ENCODE measurements around the gene ALG12. TPM values are rescaled to one million over a fixed set of nuclear protein-coding genes. Genes with fewer than 3 reads are reported as not detected.

Gene ALG12
- total and polyA plus RNA-seq, 2 experiments from 2014 or later = 18.7 to 23.3 TPM

DNA sequence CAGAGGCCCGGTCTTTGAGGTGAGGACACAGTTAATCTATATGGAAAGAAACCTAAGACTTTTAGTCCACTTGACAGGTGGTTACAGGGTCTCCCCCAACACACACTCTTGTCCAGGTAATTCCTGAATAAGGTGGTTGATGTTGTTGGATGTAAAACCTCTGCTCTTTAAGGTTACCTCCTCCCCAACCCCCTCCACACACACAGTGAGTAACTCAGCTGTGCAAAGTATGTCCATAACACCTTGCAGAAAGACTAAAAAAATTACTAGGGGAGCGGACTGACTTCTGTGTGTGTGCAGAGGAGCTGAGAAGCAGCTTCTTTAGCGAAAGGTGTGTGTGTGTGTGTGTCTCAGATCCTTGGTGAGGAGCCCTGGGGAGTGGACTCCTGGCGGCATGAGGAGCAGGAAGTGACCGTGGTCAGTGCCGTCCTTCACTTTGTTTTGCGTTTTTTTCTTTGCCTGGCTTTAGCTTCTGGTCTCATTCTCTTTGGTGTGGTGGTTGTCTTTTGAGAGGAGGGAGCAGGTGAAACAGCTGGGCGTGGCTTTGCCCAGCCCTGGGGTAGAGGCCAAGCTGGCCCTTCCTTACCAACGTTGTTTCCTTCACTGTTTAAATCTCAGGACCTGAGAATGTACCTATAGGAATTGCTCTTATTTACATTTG is 62.9 kb downstream of the ALG12 start (continued):
- no peak for TF ChIP-seq EZH2phosphoT487 (IDR thresholded peaks at IDR 0.05; ENCODE audit: unreplicated experiment)
- TF ChIP-seq JUNB (IDR thresholded peaks at IDR 0.05; ENCODE audit: unreplicated experiment) = no peak

DNA sequence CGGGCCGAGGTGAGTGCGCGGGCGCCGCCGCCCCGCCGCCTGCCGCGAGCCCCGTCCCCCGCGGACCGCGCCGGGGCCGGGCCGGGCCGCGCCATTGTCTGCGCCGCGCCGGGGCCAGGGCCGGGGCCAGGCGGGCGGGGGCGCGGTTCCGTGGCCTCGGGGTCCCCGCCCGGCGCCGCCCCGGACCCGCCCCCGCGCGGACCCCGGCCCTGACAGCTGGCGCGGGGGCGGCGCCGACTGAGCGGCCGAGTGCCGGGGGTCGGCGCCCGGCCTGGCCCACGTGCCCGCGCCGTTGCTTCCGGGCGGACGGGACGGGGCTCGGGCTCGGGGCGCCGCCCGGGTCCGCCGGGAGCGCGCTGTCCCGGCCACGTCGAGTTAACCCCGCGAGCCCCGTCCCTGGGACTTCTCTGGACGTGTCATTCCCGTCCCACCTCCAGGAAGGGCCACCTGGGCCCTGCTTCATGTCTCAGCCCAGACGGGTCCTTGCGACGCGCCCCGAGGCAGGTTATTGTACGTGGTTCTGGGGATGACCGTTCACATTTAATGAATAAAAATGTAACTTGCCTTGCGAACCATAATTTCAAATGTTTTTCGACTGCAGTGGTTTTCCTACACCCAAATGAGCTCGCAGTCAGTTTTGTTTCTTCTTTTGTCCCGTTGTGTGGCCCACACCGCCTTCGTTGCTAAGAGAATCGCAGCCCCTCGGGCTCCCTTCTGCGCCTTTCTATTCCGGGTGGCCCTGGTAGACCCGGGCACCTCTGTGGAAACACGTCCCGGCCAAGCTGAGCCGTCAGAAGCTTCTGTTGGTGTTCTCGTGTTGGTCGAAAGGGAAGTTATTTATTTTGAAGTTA is 64.0 kb downstream of the ALG12 start:
- no peaks in the 10 kb centered on the region; the same call in 2 of the 3 replicates for H3K36me3 Mint-ChIP-seq (ENCODE audit: low read depth)
- Histone ChIP-seq H3K27me3 (ENCODE audit: insufficient read depth) (peaks cover 40% of the 10 kb centered on the region), H3K79me2 (replicated peaks; ENCODE audit: insufficient read depth) (peaks cover 48% of the 10 kb centered on the region), H2AFZ (no peak overlapping the region; the same call in 1 of the 2 replicates), H3K4me3 (peak overlapping the region; percentile 88), H3F3A (replicated peaks; ENCODE audit: low read depth) (peaks cover 5% of the 10 kb centered on the region; the same call in 1 of the 2 replicates), H3K36me3 (ENCODE audit: insufficient read depth) (no peaks in the 10 kb centered on the region), H4K20me1 (replicated peaks; ENCODE audit: insufficient read depth) (peaks cover 30% of the 10 kb centered on the region), H3K9me2 (ENCODE audit: insufficient read depth) (no peaks in the 10 kb centered on the region), H3K4me1 (ENCODE audit: insufficient read depth) (peaks cover 18% of the 10 kb centered on the region), H3K4me2 (peak overlapping the region; percentile 95), H3K27ac (ENCODE audit: low read depth) (no peak overlapping the region)
- peak overlapping the region; percentile 63 for H3K27ac Mint-ChIP-seq
- H3K27me3 Mint-ChIP-seq (ENCODE audit: insufficient read depth, low read depth, poor library complexity) = peaks cover 45% of the 10 kb centered on the region
- peaks cover 23% of the 10 kb centered on the region for H3K4me1 Mint-ChIP-seq
- H3K9me3 Mint-ChIP-seq = no peaks in the 10 kb centered on the region
- H3K4me3 Mint-ChIP-seq = peak overlapping the region; percentile 83
- peak; percentile 5; the same call in 1 of the 3 replicates for ATAC-seq
- DNase-seq (ENCODE audit: low spot score) = peak; percentile 57
- TF ChIP-seq ZNF331 (CRISPR knock-in tag; IDR thresholded peaks at IDR 0.05; ENCODE audit: low read depth) = no peak
- TF ChIP-seq EZH2phosphoT487 (IDR thresholded peaks at IDR 0.05; ENCODE audit: unreplicated experiment) = no peak
- TF ChIP-seq POLR2AphosphoS5 (IDR thresholded peaks at IDR 0.05; ENCODE audit: low read depth) = no peak
- no peak for TF ChIP-seq CREB1 (CRISPR knock-in tag; IDR thresholded peaks at IDR 0.05; ENCODE audit: low read depth)
- TF ChIP-seq STAT1 (IDR thresholded peaks at IDR 0.05; ENCODE audit: unreplicated experiment) = no peak
- TF ChIP-seq NANOG (IDR thresholded peaks at IDR 0.05; ENCODE audit: borderline replicate concordance) = no peak
- TF ChIP-seq, protein P1, sequence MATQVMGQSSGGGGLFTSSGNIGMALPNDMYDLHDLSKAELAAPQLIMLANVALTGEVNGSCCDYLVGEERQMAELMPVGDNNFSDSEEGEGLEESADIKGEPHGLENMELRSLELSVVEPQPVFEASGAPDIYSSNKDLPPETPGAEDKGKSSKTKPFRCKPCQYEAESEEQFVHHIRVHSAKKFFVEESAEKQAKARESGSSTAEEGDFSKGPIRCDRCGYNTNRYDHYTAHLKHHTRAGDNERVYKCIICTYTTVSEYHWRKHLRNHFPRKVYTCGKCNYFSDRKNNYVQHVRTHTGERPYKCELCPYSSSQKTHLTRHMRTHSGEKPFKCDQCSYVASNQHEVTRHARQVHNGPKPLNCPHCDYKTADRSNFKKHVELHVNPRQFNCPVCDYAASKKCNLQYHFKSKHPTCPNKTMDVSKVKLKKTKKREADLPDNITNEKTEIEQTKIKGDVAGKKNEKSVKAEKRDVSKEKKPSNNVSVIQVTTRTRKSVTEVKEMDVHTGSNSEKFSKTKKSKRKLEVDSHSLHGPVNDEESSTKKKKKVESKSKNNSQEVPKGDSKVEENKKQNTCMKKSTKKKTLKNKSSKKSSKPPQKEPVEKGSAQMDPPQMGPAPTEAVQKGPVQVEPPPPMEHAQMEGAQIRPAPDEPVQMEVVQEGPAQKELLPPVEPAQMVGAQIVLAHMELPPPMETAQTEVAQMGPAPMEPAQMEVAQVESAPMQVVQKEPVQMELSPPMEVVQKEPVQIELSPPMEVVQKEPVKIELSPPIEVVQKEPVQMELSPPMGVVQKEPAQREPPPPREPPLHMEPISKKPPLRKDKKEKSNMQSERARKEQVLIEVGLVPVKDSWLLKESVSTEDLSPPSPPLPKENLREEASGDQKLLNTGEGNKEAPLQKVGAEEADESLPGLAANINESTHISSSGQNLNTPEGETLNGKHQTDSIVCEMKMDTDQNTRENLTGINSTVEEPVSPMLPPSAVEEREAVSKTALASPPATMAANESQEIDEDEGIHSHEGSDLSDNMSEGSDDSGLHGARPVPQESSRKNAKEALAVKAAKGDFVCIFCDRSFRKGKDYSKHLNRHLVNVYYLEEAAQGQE (IDR thresholded peaks at IDR 0.05; ENCODE audit: unreplicated experiment) = no peak
- TF ChIP-seq, protein P2, sequence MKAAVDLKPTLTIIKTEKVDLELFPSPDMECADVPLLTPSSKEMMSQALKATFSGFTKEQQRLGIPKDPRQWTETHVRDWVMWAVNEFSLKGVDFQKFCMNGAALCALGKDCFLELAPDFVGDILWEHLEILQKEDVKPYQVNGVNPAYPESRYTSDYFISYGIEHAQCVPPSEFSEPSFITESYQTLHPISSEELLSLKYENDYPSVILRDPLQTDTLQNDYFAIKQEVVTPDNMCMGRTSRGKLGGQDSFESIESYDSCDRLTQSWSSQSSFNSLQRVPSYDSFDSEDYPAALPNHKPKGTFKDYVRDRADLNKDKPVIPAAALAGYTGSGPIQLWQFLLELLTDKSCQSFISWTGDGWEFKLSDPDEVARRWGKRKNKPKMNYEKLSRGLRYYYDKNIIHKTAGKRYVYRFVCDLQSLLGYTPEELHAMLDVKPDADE (IDR thresholded peaks at IDR 0.05) = no peak
- no peak for TF ChIP-seq ZNF114 (CRISPR knock-in tag; IDR thresholded peaks at IDR 0.05)
- TF ChIP-seq JUNB (IDR thresholded peaks at IDR 0.05; ENCODE audit: unreplicated experiment) = no peak
- TF ChIP-seq, protein P3, sequence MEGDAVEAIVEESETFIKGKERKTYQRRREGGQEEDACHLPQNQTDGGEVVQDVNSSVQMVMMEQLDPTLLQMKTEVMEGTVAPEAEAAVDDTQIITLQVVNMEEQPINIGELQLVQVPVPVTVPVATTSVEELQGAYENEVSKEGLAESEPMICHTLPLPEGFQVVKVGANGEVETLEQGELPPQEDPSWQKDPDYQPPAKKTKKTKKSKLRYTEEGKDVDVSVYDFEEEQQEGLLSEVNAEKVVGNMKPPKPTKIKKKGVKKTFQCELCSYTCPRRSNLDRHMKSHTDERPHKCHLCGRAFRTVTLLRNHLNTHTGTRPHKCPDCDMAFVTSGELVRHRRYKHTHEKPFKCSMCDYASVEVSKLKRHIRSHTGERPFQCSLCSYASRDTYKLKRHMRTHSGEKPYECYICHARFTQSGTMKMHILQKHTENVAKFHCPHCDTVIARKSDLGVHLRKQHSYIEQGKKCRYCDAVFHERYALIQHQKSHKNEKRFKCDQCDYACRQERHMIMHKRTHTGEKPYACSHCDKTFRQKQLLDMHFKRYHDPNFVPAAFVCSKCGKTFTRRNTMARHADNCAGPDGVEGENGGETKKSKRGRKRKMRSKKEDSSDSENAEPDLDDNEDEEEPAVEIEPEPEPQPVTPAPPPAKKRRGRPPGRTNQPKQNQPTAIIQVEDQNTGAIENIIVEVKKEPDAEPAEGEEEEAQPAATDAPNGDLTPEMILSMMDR (conservative IDR thresholded peaks at IDR 0.05; ENCODE audit: low read depth in 2 of 2) = no peak

Measured in GM23338 (cell line).